GM06990 (cell line): ENCODE measurements around the gene NUDT22.

Source experiments
- DNase-seq: peaks from one replicate; pipeline ENCODE4 v3.0.0-alpha.2; 2011; ENCODE audit not compliant: insufficient read length; ENCODE audit errors: extremely low read depth
- H3K27me3 ChIP-seq: replicated peaks from 2 replicates; pipeline ENCODE4 v1.6.0; 2011; ENCODE audit warnings: low read length; ENCODE audit not compliant: control insufficient read depth, insufficient read depth
- H3K36me3 ChIP-seq: 2 replicates; pipeline ENCODE4 v1.5.1; 2011; ENCODE audit warnings: low read length; ENCODE audit not compliant: control insufficient read depth, insufficient read depth
- H3K4me3 ChIP-seq: replicated peaks from 2 replicates; pipeline ENCODE4 v1.5.1; 2011; ENCODE audit warnings: low read depth, mild to moderate bottlenecking, control low read depth, low read length
- TF ChIP-seq, protein P1 (sequence below): IDR thresholded peaks from 2 replicates; pipeline ENCODE4 v1.5.1; 2011; ENCODE audit warnings: low read length, control low read depth, mild to moderate bottlenecking, inconsistent platforms; ENCODE audit not compliant: insufficient read depth, poor library complexity, severe bottlenecking

NUDT22 gene

GRCh38 chr11:64268893-64269539 lies 42.9 kb downstream of the NUDT22 start:
- Histone ChIP-seq H3K27me3 (no peaks in the 10 kb centered on the region), H3K4me3 (peak overlapping the region; percentile 65), H3K36me3 (peaks cover 2% of the 10 kb centered on the region)
- DNase-seq: peak; percentile 72
- TF ChIP-seq, protein P1, sequence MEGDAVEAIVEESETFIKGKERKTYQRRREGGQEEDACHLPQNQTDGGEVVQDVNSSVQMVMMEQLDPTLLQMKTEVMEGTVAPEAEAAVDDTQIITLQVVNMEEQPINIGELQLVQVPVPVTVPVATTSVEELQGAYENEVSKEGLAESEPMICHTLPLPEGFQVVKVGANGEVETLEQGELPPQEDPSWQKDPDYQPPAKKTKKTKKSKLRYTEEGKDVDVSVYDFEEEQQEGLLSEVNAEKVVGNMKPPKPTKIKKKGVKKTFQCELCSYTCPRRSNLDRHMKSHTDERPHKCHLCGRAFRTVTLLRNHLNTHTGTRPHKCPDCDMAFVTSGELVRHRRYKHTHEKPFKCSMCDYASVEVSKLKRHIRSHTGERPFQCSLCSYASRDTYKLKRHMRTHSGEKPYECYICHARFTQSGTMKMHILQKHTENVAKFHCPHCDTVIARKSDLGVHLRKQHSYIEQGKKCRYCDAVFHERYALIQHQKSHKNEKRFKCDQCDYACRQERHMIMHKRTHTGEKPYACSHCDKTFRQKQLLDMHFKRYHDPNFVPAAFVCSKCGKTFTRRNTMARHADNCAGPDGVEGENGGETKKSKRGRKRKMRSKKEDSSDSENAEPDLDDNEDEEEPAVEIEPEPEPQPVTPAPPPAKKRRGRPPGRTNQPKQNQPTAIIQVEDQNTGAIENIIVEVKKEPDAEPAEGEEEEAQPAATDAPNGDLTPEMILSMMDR: no peak

GRCh38 chr11:64269540-64270220 lies 43.6 kb downstream of the NUDT22 start:
- H3K36me3 ChIP-seq: peaks cover 2% of the 10 kb centered on the region
- H3K27me3 ChIP-seq: no peaks in the 10 kb centered on the region
- TF ChIP-seq, protein P1: no peak
- peak; percentile 99 for DNase-seq
- peak overlapping the region; percentile 65 for H3K4me3 ChIP-seq

GRCh38 chr11:64275031-64275800 lies 49.1 kb downstream of the NUDT22 start:
- DNase-seq: peak; percentile 0
- no peaks in the 10 kb centered on the region for H3K27me3 ChIP-seq
- peaks cover 12% of the 10 kb centered on the region for H3K36me3 ChIP-seq
- TF ChIP-seq, protein P1: no peak
- H3K4me3 ChIP-seq: no peak overlapping the region

DNA sequence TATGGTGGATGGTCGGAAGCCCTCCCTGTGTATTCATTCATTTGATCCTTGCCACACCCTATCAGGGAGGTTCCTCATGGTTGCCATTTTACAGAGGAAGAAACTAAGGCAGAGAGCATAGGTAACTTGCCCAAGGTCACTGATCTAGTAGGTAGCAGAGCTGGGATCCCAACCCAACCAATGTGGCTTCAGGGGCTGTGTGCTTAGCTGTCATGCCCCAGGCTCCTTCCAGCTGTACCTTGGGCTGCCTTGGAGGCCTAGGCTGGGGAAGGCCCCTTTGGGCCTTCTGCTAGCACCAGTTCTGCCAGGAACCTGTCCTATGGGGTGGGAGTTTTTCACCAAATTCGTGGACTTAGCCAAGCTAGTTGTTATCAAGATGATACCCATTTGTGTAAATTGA lies 49.8 kb downstream of the NUDT22 start:
- no peak for DNase-seq

DNA sequence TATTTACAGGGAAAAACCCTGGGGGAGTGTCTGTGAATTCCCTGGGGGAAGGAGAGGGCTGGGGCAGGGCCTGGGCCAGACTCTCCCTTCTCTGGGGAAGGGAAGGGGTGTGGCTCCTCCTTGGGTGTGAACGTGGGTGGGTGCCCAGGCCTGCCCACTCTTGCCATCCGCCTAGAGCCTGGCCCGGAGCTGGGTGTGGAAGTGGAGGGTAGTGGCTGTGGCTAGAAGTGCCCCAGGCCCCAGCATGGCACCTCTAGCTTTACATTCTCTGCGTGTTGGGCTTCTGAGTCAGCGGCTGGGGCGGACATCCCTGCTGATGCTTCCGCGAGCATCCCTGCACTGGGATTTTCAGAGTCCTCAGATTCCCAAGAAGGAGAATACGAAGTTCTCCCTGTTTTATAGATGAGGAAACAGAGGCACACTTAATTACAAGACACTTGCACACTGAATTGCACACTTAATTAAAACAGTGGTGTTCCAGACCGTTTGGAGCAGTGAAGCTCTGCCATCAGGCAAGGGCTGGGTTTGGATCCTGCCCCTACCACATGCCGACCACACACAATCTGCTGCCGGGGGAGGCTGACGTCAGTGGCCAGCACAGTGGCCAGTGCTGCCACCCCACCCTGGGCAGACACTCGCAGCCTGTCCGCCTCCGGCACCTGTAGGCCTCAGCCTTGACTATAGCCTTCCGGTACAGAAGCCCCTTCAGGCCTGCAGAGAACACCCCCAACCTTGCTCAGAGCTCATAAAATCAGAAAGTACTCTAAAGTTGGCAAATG lies 50.8 kb downstream of the NUDT22 start:
- TF ChIP-seq, protein P1: no peak
- Histone ChIP-seq H3K36me3 (peaks cover 12% of the 10 kb centered on the region), H3K4me3 (no peak overlapping the region), H3K27me3 (no peaks in the 10 kb centered on the region)
- DNase-seq: peak; percentile 2

More for the DNA sequence above, 49.8 kb downstream of the NUDT22 start:
- Histone ChIP-seq H3K27me3 (no peaks in the 10 kb centered on the region), H3K4me3 (no peak overlapping the region), H3K36me3 (peaks cover 12% of the 10 kb centered on the region)
- TF ChIP-seq, protein P1: no peak
